Muscle of arm (tissue), 12 donors: ENCODE data around the gene NUAK1. TPM values are rescaled to one million over a fixed set of nuclear protein-coding genes. Genes with fewer than 3 reads are reported as not detected.
A peak's percentile ranks its signal among the peaks of the same experiment; 100 is the strongest.

Experiments used
- DNase-seq: peaks from one replicate; pipeline ENCODE4 v3.0.0-alpha.2; 2013
- polyA plus RNA-seq, 12 donors: library from polyadenylated mRNA; unstranded; fragments of 120-200 nt; gene quantifications; one replicate each; pipeline ENCODE4 v1.2.1, GENCODE V29; 2013; ENCODE audit not compliant: insufficient read length in 12 of 12

The NUAK1 gene
- polyA plus RNA-seq, 12 donors, result 8.7 to 24.4 (median 11.9) TPM; not detected in 1

GRCh38 chr12:106132175-106133135 lies 6.3 kb downstream of the NUAK1 start:
- DNase-seq, result no peak

GRCh38 chr12:106131676-106132075 lies 7.1 kb downstream of the NUAK1 start:
- DNase-seq, result peak; percentile 78

- no peak for DNase-seq
These were observed 8.2 kb downstream of the NUAK1 start for GRCh38 chr12:106130474-106131113.

GRCh38 chr12:106128585-106129328 lies 10.0 kb downstream of the NUAK1 start:
- DNase-seq, result no peak

GRCh38 chr12:106127338-106128126 lies 11.2 kb downstream of the NUAK1 start:
- no peak for DNase-seq

- no peak for DNase-seq
These were observed 12.1 kb downstream of the NUAK1 start for GRCh38 chr12:106126441-106127337.

- DNase-seq, result no peak
These were observed 13.2 kb downstream of the NUAK1 start for GRCh38 chr12:106125351-106126095.

GRCh38 chr12:106123551-106124081 lies 15.1 kb downstream of the NUAK1 start:
- DNase-seq, result no peak

- no peak for DNase-seq
These were observed 15.6 kb downstream of the NUAK1 start for GRCh38 chr12:106123110-106123509.

GRCh38 chr12:106122004-106122403 lies 16.8 kb downstream of the NUAK1 start:
- DNase-seq, result no peak

GRCh38 chr12:106120519-106121105 lies 18.1 kb downstream of the NUAK1 start:
- no peak for DNase-seq

- no peak for DNase-seq
These were observed 19.5 kb downstream of the NUAK1 start for GRCh38 chr12:106119301-106119700.

- DNase-seq, result peak; percentile 72
These were observed 20.2 kb downstream of the NUAK1 start for GRCh38 chr12:106118381-106119130.

- no peak for DNase-seq
These were observed 23.3 kb downstream of the NUAK1 start for GRCh38 chr12:106115440-106115839.

- no peak for DNase-seq
These were observed 24.2 kb downstream of the NUAK1 start for GRCh38 chr12:106114447-106115068.

- no peak for DNase-seq
These were observed 24.8 kb downstream of the NUAK1 start for GRCh38 chr12:106113824-106114446.

GRCh38 chr12:106113446-106113823 lies 25.3 kb downstream of the NUAK1 start:
- DNase-seq, result no peak
